ENCODE measurements around the gene ALOX12B. TPM values are rescaled to one million over a fixed set of nuclear protein-coding genes. Genes with fewer than 3 reads are reported as not detected.
A peak's percentile ranks its signal among the peaks of the same experiment; 100 is the strongest.

ALOX12B gene
- under 1 TPM in 3 of 12 donors, not detected in 9; 0.09 to 0.66 (median 0.49) TPM for polyA plus RNA-seq (ENCODE audit: insufficient read length in 12 of 12)
- long read RNA-seq, donor 1: 0 reads
- long read RNA-seq, donor 2: 0 reads
- long read RNA-seq, donor 3: 0 reads
- long read RNA-seq, donor 4: 0 reads
- long read RNA-seq, donor 5: 0 reads
- long read RNA-seq, donor 6: 0 reads
- long read RNA-seq, donor 7: 0 reads
- long read RNA-seq, donor 8: 0 reads
- long read RNA-seq, donor 9: 0 reads
- long read RNA-seq, donor 10: 0 reads
- long read RNA-seq, donor 11: 0 reads

- DNase-seq: no peak
Observed at GRCh38 chr17:8087075-8087951, at the start of gene ALOX12B. TSS of gene ALOX12B (minus strand) at chr17:8087716. CDS start at chr17:8087442, 274 bp downstream.

GRCh38 chr17:8133941-8134340 is 46.4 kb upstream of the ALOX12B start:
- no peak for DNase-seq

GRCh38 chr17:8133399-8133798 is 45.9 kb upstream of the ALOX12B start:
- DNase-seq: no peak

DNA sequence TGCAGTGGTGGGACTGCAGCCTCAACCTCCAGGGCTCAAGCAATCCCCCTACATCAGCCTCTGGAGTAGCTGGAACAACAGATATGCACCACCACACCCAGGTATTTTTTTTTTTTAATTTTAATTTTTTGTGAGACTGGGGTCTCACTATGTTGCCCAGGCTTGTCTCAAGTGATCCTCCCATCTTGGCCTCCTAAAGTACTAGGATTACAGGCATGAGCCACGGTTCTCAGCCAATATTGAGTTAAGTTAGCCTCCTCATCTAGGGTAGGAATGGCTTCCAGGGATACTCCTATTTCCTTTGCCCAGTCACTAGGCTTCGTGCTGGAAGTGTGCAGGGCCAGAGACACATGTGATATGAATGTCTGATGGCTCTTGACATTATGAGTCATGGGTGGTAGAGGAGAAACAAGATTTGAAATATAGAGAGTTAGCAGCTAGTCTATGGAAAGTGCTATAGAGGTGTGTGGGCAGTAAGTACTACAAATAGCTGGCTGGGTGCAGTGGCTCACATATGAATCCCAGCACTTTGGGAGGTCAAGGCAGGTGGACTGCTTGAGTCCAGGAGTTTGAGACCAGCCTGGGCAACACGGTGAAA is 44.4 kb upstream of the ALOX12B start:
- no peak for DNase-seq

- DNase-seq: no peak
Observed at GRCh38 chr17:8128125-8128784, 40.7 kb upstream of the ALOX12B start.

DNA sequence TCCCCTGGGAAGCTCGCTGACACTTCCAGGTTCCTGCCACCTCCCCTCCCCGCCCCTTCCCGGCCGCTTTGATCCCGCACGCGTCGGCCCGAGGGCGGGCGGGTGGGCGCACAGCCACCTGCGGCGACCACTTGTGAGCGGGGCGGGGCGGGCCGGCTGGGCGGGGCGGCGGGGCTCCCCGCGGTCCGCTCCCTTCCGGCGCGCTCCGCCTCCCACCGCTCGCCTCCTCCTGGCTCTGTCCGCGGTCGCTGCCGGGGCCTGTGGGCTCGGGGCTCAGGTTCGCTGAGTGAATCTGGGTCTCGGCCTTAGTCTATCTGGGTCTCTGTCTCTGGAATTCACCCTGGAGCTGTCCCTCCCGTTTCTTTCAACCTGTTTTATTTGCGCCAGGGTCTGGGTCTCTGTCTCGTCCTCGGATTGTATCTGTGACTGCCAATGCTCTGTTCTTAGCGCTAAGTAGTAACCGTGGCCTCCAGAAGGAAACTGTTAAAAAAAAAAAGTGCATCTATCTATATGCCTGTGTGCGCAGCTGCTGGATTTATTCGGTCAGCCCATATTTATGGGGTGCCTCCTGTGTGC is 39.1 kb upstream of the ALOX12B start:
- no peak for DNase-seq

GRCh38 chr17:8125947-8126490 is 38.5 kb upstream of the ALOX12B start:
- DNase-seq: no peak

- DNase-seq: peak; percentile 87
Observed at GRCh38 chr17:8125154-8125946, 37.8 kb upstream of the ALOX12B start.

- no peak for DNase-seq
Observed at GRCh38 chr17:8124350-8125153, 37.0 kb upstream of the ALOX12B start.

- DNase-seq: no peak
Observed at GRCh38 chr17:8123695-8124349, 36.3 kb upstream of the ALOX12B start, which contains the start of gene HES7. TSS of gene HES7 (minus strand) at chr17:8124106. CDS start at chr17:8124084, 22 bp downstream.

DNA sequence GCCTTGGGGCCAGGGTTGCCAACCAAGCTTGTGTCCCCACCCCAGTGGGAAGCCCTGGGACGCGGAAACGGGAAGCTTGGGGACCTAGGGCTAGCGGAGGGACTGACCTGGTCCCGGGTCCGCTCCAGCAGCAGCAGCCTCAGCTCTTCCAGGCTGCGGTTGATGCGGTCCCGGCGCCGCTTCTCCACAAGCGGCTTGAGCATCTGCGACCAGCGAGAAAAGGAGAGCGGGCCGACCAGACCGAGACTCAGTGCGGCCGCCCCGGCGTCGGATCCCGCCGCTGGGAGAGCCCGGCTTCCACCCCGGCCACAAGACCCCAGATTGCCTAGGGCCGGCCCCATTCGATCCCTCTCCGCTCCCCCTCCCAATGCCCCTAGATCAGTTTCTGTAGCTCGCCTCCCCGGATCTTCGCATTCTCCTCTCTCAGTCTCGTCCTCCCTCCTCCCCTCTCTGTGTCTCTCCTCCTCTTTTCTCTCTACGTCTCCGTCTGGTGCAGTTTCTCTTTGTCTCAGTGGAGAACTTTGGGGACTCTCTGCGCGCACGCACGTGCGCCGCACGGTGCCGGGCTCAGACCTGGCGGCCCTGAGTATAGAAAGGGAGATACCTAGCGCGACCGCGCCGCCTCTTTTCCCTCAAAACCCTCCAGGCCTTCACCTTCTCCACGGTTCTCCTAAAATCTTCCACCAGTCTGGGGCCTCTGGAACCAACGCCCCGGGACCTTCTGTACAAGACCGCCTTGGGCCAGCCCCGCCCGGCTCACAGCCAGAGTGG is 35.6 kb upstream of the ALOX12B start:
- DNase-seq: no peak

DNA sequence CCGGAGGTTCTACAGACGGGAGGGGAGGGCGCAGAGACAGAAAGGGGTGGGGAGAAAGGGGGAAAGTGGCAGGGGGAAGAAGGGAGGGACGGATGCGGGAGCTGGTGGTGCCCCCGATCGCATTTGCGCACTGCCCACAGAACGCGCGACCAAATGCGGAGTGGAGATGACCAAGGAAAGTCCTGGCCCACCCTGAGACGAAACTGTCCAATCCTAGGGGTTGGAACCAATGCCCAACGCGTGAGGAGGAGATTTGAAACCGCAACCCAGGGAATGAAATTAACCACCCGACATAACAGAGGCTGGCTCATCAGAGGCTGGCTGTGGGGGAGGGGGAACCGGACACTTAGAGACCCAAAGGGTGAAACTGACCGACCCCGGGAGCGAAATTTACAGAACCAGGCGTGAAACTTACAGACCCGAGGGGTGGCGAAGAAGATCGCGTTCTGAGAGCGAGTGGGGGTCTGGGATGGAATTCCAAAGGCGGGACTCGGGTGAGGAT is 35.0 kb upstream of the ALOX12B start:
- DNase-seq: no peak

DNA sequence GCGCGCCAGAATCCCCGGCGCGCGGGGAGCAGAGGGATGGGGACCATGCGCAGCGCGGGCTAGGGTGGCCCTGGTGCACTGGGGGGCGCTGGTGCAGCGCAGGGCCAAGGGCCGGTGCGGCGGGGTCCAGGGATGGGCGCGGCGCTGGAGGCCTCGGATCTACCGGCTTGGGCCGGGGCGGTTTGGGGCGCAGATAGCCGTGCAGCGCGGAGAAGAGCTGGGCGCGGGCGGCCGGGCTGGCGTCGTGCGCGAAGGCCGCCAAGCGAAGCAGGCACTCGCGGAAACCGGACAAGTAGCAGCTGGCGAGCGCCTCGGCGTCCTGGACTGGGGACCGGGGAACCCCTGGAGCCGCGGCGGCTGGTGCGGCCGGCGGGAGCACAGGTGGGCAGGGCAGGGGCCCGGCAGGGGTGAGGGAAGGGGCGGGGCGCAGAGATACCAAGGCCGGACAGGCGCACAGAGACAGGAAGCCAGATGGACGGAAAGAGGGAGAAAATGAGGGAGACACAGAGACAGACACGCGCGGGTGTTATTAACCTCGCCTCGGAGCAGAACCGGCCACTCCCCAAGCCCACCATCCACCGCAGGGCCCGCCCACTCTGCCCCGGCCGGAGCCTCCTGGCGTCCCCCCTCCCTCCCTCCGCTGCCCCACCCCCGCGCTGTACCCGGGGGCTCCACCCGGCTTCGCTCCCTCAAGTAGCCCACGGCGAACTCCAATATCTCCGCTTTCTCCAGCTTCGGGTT is 34.3 kb upstream of the ALOX12B start:
- peak; percentile 38 for DNase-seq

GRCh38 chr17:8121407-8121680 is 33.8 kb upstream of the ALOX12B start:
- DNase-seq: no peak

- DNase-seq: peak; percentile 4
Observed at GRCh38 chr17:8120520-8121406, 33.2 kb upstream of the ALOX12B start.
